ENCODE data around the gene SLC12A8.

- TF ChIP-seq ELF1 (IDR thresholded peaks at IDR 0.05) (no peak), POLR2AphosphoS5 (IDR thresholded peaks at IDR 0.05; ENCODE audit: low read depth, low read length) (no peak), TAF1 (IDR thresholded peaks at IDR 0.05; ENCODE audit: borderline replicate concordance, low read depth, low read length) (no peak), EZH2phosphoT487 (IDR thresholded peaks at IDR 0.05; ENCODE audit: borderline replicate concordance, low read depth) (no peak), NRF1 (IDR thresholded peaks at IDR 0.05; ENCODE audit: low read depth, low read length) (no peak), YY1 (IDR thresholded peaks at IDR 0.05; ENCODE audit: low read depth) (no peak), RAD21 (IDR thresholded peaks at IDR 0.05; ENCODE audit: low read length) (no peak), EP300 (IDR thresholded peaks at IDR 0.05; ENCODE audit: borderline replicate concordance in 1 of 2, low read depth in 1 of 2, low read length in 1 of 2) (no peak), TCF12 (IDR thresholded peaks at IDR 0.05) (no peak), RFX5 (IDR thresholded peaks at IDR 0.05; ENCODE audit: low read length) (no peak)
- TF ChIP-seq, protein P1, sequence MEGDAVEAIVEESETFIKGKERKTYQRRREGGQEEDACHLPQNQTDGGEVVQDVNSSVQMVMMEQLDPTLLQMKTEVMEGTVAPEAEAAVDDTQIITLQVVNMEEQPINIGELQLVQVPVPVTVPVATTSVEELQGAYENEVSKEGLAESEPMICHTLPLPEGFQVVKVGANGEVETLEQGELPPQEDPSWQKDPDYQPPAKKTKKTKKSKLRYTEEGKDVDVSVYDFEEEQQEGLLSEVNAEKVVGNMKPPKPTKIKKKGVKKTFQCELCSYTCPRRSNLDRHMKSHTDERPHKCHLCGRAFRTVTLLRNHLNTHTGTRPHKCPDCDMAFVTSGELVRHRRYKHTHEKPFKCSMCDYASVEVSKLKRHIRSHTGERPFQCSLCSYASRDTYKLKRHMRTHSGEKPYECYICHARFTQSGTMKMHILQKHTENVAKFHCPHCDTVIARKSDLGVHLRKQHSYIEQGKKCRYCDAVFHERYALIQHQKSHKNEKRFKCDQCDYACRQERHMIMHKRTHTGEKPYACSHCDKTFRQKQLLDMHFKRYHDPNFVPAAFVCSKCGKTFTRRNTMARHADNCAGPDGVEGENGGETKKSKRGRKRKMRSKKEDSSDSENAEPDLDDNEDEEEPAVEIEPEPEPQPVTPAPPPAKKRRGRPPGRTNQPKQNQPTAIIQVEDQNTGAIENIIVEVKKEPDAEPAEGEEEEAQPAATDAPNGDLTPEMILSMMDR (IDR thresholded peaks at IDR 0.05) = no peak
- TF ChIP-seq, protein P2, sequence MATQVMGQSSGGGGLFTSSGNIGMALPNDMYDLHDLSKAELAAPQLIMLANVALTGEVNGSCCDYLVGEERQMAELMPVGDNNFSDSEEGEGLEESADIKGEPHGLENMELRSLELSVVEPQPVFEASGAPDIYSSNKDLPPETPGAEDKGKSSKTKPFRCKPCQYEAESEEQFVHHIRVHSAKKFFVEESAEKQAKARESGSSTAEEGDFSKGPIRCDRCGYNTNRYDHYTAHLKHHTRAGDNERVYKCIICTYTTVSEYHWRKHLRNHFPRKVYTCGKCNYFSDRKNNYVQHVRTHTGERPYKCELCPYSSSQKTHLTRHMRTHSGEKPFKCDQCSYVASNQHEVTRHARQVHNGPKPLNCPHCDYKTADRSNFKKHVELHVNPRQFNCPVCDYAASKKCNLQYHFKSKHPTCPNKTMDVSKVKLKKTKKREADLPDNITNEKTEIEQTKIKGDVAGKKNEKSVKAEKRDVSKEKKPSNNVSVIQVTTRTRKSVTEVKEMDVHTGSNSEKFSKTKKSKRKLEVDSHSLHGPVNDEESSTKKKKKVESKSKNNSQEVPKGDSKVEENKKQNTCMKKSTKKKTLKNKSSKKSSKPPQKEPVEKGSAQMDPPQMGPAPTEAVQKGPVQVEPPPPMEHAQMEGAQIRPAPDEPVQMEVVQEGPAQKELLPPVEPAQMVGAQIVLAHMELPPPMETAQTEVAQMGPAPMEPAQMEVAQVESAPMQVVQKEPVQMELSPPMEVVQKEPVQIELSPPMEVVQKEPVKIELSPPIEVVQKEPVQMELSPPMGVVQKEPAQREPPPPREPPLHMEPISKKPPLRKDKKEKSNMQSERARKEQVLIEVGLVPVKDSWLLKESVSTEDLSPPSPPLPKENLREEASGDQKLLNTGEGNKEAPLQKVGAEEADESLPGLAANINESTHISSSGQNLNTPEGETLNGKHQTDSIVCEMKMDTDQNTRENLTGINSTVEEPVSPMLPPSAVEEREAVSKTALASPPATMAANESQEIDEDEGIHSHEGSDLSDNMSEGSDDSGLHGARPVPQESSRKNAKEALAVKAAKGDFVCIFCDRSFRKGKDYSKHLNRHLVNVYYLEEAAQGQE (IDR thresholded peaks at IDR 0.05; ENCODE audit: low read depth, low read length) = no peak
Measured at GRCh38 chr3:125051205-125051604, 161.3 kb downstream of the SLC12A8 start.

All from SK-N-SH (cell line).